ENCODE measurements around the gene PTPRM. TPM values are rescaled to one million over a fixed set of nuclear protein-coding genes. Genes with fewer than 3 reads are reported as not detected.

PTPRM gene
- total RNA-seq, 1 experiment from 2014 or later, result 6.2 TPM

DNA sequence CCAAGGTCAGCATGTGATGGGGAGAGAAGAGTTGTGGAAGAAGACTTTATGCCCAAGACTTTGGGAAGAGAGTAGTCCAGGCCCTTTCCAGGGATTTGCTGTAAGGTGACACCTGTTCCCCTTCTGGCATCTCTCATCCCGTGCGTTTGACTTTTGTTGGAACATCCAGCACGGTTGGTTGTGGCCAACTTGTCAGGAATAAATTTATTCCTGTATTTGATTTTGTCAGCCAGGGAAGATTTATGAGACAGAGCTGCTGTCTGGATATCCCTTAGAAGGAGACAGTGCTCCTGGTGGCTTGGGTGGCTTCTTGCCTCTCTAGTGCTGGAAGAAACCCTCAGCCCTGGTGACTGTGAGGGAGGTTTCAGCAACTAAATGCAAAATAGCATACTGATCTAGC is 121.5 kb downstream of the PTPRM start:
- H4K91ac ChIP-seq (ENCODE audit: insufficient read length, low read depth, low read length), result no peak overlapping the region
- H4K20me1 ChIP-seq (ENCODE audit: control insufficient read depth, insufficient read depth, insufficient read length), result no peaks in the 10 kb centered on the region
- H3K4me2 ChIP-seq (ENCODE audit: insufficient read depth, insufficient read length, low read length), result no peak overlapping the region
- H3K23me2 ChIP-seq (ENCODE audit: insufficient read length, low read depth, low read length, poor library complexity, severe bottlenecking), result no peaks in the 10 kb centered on the region
- no peak overlapping the region for H3K14ac ChIP-seq (ENCODE audit: insufficient read depth, low read length)
- H2BK15ac ChIP-seq (ENCODE audit: low read depth, low read length), result no peak overlapping the region
- no peak for DNase-seq
- Mint-ChIP-seq H3K36me3 (ENCODE audit: insufficient read depth in 1 of 3, low read depth in 3 of 3) (no peaks in the 10 kb centered on the region), H3K27me3 (ENCODE audit: low read depth) (peaks cover 5% of the 10 kb centered on the region; the same call in 1 of the 2 replicates), H3K4me1 (peaks cover 3 to 10% of the 10 kb centered on the region in 2 experiments; a peak in 2 of 4 replicates), H3K4me3 (no peak overlapping the region), H3K27ac (no peak overlapping the region), H3K9me3 (no peaks in the 10 kb centered on the region)
- no peak overlapping the region for H2AFZ ChIP-seq (ENCODE audit: low read length)
- TF ChIP-seq, protein P1, sequence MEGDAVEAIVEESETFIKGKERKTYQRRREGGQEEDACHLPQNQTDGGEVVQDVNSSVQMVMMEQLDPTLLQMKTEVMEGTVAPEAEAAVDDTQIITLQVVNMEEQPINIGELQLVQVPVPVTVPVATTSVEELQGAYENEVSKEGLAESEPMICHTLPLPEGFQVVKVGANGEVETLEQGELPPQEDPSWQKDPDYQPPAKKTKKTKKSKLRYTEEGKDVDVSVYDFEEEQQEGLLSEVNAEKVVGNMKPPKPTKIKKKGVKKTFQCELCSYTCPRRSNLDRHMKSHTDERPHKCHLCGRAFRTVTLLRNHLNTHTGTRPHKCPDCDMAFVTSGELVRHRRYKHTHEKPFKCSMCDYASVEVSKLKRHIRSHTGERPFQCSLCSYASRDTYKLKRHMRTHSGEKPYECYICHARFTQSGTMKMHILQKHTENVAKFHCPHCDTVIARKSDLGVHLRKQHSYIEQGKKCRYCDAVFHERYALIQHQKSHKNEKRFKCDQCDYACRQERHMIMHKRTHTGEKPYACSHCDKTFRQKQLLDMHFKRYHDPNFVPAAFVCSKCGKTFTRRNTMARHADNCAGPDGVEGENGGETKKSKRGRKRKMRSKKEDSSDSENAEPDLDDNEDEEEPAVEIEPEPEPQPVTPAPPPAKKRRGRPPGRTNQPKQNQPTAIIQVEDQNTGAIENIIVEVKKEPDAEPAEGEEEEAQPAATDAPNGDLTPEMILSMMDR (conservative IDR thresholded peaks at IDR 0.05), result no peak
- no peak overlapping the region for H3K27ac ChIP-seq (ENCODE audit: insufficient read length, low read depth, low read length)
- H4K5ac ChIP-seq (ENCODE audit: insufficient read length, low read depth, low read length), result no peak overlapping the region
- no peaks in the 10 kb centered on the region for H3K9me3 ChIP-seq (ENCODE audit: control insufficient read depth, low read depth, low read length)
- H3K27me3 ChIP-seq (ENCODE audit: insufficient read depth, low read length), result no peaks in the 10 kb centered on the region
- no peak overlapping the region for H2BK120ac ChIP-seq (ENCODE audit: low read depth, low read length, poor library complexity, severe bottlenecking)
- H3K18ac ChIP-seq (ENCODE audit: insufficient read length, low read depth, low read length), result no peak overlapping the region
- peaks cover 4% of the 10 kb centered on the region; the same call in 1 of the 2 replicates for H3K4me1 ChIP-seq (ENCODE audit: insufficient read depth, low read length)
- no peak overlapping the region for H3K4ac ChIP-seq (ENCODE audit: low read depth, low read length)
- no peak overlapping the region for H3T11ph ChIP-seq (ENCODE audit: low read length)
- H2BK20ac ChIP-seq (ENCODE audit: low read depth, low read length, poor library complexity, severe bottlenecking), result no peak overlapping the region
- no peaks in the 10 kb centered on the region for H3K79me2 ChIP-seq (ENCODE audit: insufficient read depth, low read length)
- H3K56ac ChIP-seq (ENCODE audit: insufficient read length, low read depth, low read length), result no peak overlapping the region
- no CpG with 5 or more reads among the region's 3 CpGs for WGBS (ENCODE audit: extremely low coverage, insufficient read length, low lambda C conversion rate)
- H2AK5ac ChIP-seq (ENCODE audit: insufficient read length, low read length), result no peak overlapping the region
- no peak overlapping the region for H3K9ac ChIP-seq (ENCODE audit: extremely low read depth, insufficient read length, low read length)
- no peak overlapping the region for H2BK5ac ChIP-seq (ENCODE audit: insufficient read length, low read length)
- H2BK12ac ChIP-seq (ENCODE audit: insufficient read length, low read depth, low read length), result no peak overlapping the region
- H3K79me1 ChIP-seq (ENCODE audit: insufficient read depth, low read depth, low read length, poor library complexity, severe bottlenecking), result no peaks in the 10 kb centered on the region
- no peak overlapping the region for H3K23ac ChIP-seq (ENCODE audit: insufficient read length, low read depth, low read length)
- H4K8ac ChIP-seq (replicated peaks; ENCODE audit: insufficient read length, low read depth, low read length), result no peak overlapping the region
